OCI-LY1 (cell line): ENCODE results near the gene CYYR1.

Experiments used
- CTCF ChIP-seq: fragments of 200-600 bp; sonication (generic), shearing (Covaris generic); IDR thresholded peaks from 2 replicates; pipeline ENCODE4 v1.5.1; 2017; ENCODE audit warnings: mild to moderate bottlenecking, antibody characterized with exemption, low read length, moderate library complexity, mixed read lengths
- EZH2 ChIP-seq: fragments of 200-600 bp; sonication (generic), shearing (Covaris generic); IDR thresholded peaks from 2 replicates; pipeline ENCODE4 v1.8.0; 2017; ENCODE audit warnings: borderline replicate concordance, mixed run types, mild to moderate bottlenecking, antibody characterized with exemption, low read length, moderate library complexity, mixed read lengths

GRCh38 chr21:26433386-26433785, 139.7 kb downstream of the CYYR1 start:
- TF ChIP-seq CTCF, result no peak
- no peak for TF ChIP-seq EZH2
